CD14-positive monocyte (primary cell): ENCODE results near the gene CDH4. TPM values are rescaled to one million over a fixed set of nuclear protein-coding genes. Genes with fewer than 3 reads are reported as not detected.

Source experiments
- DNase-seq, 3 donors: peaks; one replicate each; pipeline ENCODE4 v3.0.0-alpha.2; 2011 to 2022
- H2AFZ ChIP-seq: 2 replicates; pipeline ENCODE4 v1.6.0; 2012; ENCODE audit warnings: mild to moderate bottlenecking, low read depth, low read length, inconsistent platforms; ENCODE audit not compliant: insufficient read depth, poor library complexity, severe bottlenecking
- H3K27ac ChIP-seq, 2 donors: 1 replicate in 1 of 2; 2 replicates in 1 of 2; pipeline ENCODE4 v1.5.1; 2012 to 2013; ENCODE audit warnings: low read length in 2 of 2, control low read depth in 1 of 2, inconsistent platforms in 1 of 2, low read depth in 1 of 2, mild to moderate bottlenecking in 1 of 2
- H3K27me3 ChIP-seq, 2 donors: one replicate each; pipeline versions ENCODE4 v1.6.0 to v1.6.1; 2011 to 2013; ENCODE audit warnings: low read length in 2 of 2; ENCODE audit not compliant: control insufficient read depth in 2 of 2, insufficient read depth in 2 of 2
- H3K36me3 ChIP-seq, 2 donors: replicated peaks in 1 of 2; 1 replicate in 1 of 2; 2 replicates in 1 of 2; pipeline versions ENCODE4 v1.5.1 to v1.6.1; 2012 to 2013; ENCODE audit warnings: low read length in 2 of 2, control low read depth in 1 of 2, inconsistent platforms in 1 of 2, mild to moderate bottlenecking in 1 of 2; ENCODE audit not compliant: insufficient read depth in 2 of 2, control insufficient read depth in 1 of 2
- H3K4me1 ChIP-seq, 2 donors: 1 replicate in 1 of 2; 2 replicates in 1 of 2; pipeline versions ENCODE4 v1.5.1 to v1.6.1; 2012 to 2013; ENCODE audit warnings: low read length in 2 of 2, control low read depth in 1 of 2, inconsistent platforms in 1 of 2, mild to moderate bottlenecking in 1 of 2, moderate library complexity in 1 of 2; ENCODE audit not compliant: insufficient read depth in 2 of 2, control insufficient read depth in 1 of 2
- H3K4me2 ChIP-seq: replicated peaks from 2 replicates; pipeline ENCODE3; 2012; ENCODE audit warnings: low read length, moderate library complexity, mild to moderate bottlenecking; ENCODE audit not compliant: poor library complexity, severe bottlenecking; ENCODE audit errors: extremely low read depth
- H3K4me3 ChIP-seq, 3 experiments: fragments of 200-600 bp in 1 of 3; sonication (generic) in 1 of 3; replicated peaks in 1 of 3; 1 replicate in 2 of 3; 2 replicates in 1 of 3; pipeline ENCODE4 v1.5.1; 2011 to 2013; ENCODE audit warnings: low read length in 3 of 3, mild to moderate bottlenecking in 3 of 3, control low read depth in 2 of 3, low read depth in 2 of 3, inconsistent platforms in 1 of 3, moderate library complexity in 1 of 3
- H3K79me2 ChIP-seq: 2 replicates; pipeline ENCODE4 v1.6.0; 2012; ENCODE audit warnings: mild to moderate bottlenecking, control low read depth, inconsistent platforms, low read length, moderate library complexity; ENCODE audit not compliant: insufficient read depth
- H3K9ac ChIP-seq: 2 replicates; pipeline ENCODE4 v1.6.0; 2017; ENCODE audit warnings: low read length, mild to moderate bottlenecking; ENCODE audit not compliant: insufficient read depth, poor library complexity, severe bottlenecking
- H3K9me3 ChIP-seq, 2 donors: replicated peaks in 1 of 2; 1 replicate in 1 of 2; 2 replicates in 1 of 2; pipeline versions ENCODE4 v1.5.1 to v1.6.1; 2012 to 2013; ENCODE audit warnings: low read length in 2 of 2, control low read depth in 1 of 2; ENCODE audit not compliant: control insufficient read depth in 1 of 2, insufficient read depth in 1 of 2
- H4K20me1 ChIP-seq: 2 replicates; pipeline ENCODE4 v1.6.0; 2012; ENCODE audit warnings: mild to moderate bottlenecking, low read length, control low read depth, moderate library complexity; ENCODE audit not compliant: insufficient read depth
- H3K27ac Mint-ChIP-seq, 7 donors: one replicate each; pipeline ENCODE4 v1.8.0; 2020; ENCODE audit warnings: mild to moderate bottlenecking in 7 of 7, mixed read lengths in 7 of 7, moderate library complexity in 6 of 7, inconsistent platforms in 2 of 7
- H3K27me3 Mint-ChIP-seq, 3 donors: one replicate each; pipeline ENCODE4 v1.8.0; 2021 to 2022; ENCODE audit warnings: low read depth in 3 of 3, mild to moderate bottlenecking in 3 of 3, mixed read lengths in 3 of 3, moderate library complexity in 3 of 3, inconsistent platforms in 1 of 3
- H3K36me3 Mint-ChIP-seq, 2 donors: one replicate each; pipeline ENCODE4 v1.8.0; 2020; ENCODE audit warnings: mixed read lengths in 2 of 2, inconsistent platforms in 1 of 2, mild to moderate bottlenecking in 1 of 2
- H3K4me1 Mint-ChIP-seq: one replicate; pipeline ENCODE4 v1.8.0; 2020; ENCODE audit warnings: mild to moderate bottlenecking, mixed read lengths
- H3K4me3 Mint-ChIP-seq, 2 donors: one replicate each; pipeline ENCODE4 v1.8.0; 2020; ENCODE audit warnings: mild to moderate bottlenecking in 2 of 2, mixed read lengths in 2 of 2, moderate library complexity in 1 of 2
- H3K9me3 Mint-ChIP-seq, 7 donors: one replicate each; pipeline ENCODE4 v1.8.0; 2020 to 2022; ENCODE audit warnings: mixed read lengths in 7 of 7, mild to moderate bottlenecking in 6 of 7, moderate library complexity in 6 of 7, inconsistent platforms in 2 of 7
- WGBS: methylation state at CpG from one replicate; pipeline ENCODE4 v1.1.5; 2013; ENCODE audit warnings: missing lambda C conversion rate; ENCODE audit not compliant: insufficient coverage; 5-methylcytosine and 5-hydroxymethylcytosine counted together
- intact Hi-C, 2 donors: fragments of 100-400 bp; cut with micrococcal nuclease; formaldehyde crosslinking; loops; one replicate each; pipeline versions ENCODE4 v1.15.0 to v1.15.1; 2023
- polyA plus RNA-seq, 3 donors: library from polyadenylated mRNA; depleted of rRNA in 1 of 3; unstranded in 2 of 3; stranded (reverse) in 1 of 3; fragments of 300-500 nt in 2 of 3; fragments of >200 nt in 1 of 3; fragmentation: Illumina TruSeq in 2 of 3; gene quantifications; 1 replicate in 2 of 3; 2 replicates in 1 of 3; pipeline ENCODE4 v1.2.3, GENCODE V29; 2012 to 2021
- TF ChIP-seq, protein P1 (sequence below): fragments of 200-600 bp; IDR thresholded peaks from one replicate; pipeline ENCODE4 v1.8.0; 2022; ENCODE audit warnings: antibody characterized with exemption, mild to moderate bottlenecking

The CDH4 gene
- polyA plus RNA-seq, 3 donors = not detected

DNA sequence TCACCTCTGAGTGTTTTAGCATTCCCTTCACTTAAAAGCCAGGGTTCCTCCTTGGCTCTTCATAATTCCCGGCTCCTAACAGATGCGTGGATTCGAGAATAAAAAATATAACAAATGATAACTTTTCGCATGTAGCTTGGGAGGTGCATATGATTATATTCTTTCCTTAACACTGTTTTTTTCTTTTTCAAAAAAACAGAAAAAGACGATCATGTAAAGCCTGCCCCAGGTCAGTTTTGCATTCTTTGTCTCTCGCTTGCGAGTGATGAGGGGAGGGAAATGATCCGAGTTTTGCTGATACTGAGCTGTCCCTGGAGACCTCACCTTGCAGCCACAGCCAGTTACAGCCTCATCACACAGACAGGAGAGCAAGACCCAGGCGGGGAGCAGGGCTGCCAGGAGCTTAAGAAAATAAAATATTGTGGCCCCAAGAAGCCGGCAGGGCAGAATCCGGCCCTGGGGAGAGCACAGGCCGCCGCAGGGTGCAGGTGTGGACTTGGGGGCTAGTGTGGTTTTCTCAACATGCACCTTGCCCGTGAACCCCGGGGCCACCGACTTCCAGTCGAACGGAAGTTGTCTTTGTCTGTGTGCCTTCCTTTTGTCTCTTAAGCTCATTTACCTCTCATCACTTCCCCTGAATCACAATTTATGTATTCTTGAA, 511.8 kb downstream of the CDH4 start:
- H3K9me3 Mint-ChIP-seq = peaks cover 0 to 45% (median 33%) of the 10 kb centered on the region in 7 donors
- peaks cover 0 to 3% (median 0%) of the 10 kb centered on the region in 3 donors for H3K27me3 Mint-ChIP-seq
- H3K36me3 Mint-ChIP-seq = no peaks in the 10 kb centered on the region
- no peak overlapping the region for H3K4me3 Mint-ChIP-seq
- TF ChIP-seq, protein P1, sequence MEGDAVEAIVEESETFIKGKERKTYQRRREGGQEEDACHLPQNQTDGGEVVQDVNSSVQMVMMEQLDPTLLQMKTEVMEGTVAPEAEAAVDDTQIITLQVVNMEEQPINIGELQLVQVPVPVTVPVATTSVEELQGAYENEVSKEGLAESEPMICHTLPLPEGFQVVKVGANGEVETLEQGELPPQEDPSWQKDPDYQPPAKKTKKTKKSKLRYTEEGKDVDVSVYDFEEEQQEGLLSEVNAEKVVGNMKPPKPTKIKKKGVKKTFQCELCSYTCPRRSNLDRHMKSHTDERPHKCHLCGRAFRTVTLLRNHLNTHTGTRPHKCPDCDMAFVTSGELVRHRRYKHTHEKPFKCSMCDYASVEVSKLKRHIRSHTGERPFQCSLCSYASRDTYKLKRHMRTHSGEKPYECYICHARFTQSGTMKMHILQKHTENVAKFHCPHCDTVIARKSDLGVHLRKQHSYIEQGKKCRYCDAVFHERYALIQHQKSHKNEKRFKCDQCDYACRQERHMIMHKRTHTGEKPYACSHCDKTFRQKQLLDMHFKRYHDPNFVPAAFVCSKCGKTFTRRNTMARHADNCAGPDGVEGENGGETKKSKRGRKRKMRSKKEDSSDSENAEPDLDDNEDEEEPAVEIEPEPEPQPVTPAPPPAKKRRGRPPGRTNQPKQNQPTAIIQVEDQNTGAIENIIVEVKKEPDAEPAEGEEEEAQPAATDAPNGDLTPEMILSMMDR = no peak
- no peaks in the 10 kb centered on the region for H3K27me3 ChIP-seq
- no peaks in the 10 kb centered on the region for H4K20me1 ChIP-seq
- no peak for DNase-seq
- H3K4me1 Mint-ChIP-seq = no peaks in the 10 kb centered on the region
- H3K4me1 ChIP-seq = no peaks in the 10 kb centered on the region
- no peaks in the 10 kb centered on the region for H3K36me3 ChIP-seq
- H3K27ac Mint-ChIP-seq = no peak overlapping the region
- H3K4me3 ChIP-seq = no peak overlapping the region
- H3K9ac ChIP-seq = no peak overlapping the region
- no peak overlapping the region for H3K4me2 ChIP-seq
- WGBS = no CpG with 5 or more reads among the region's 18 CpGs
- H3K27ac ChIP-seq = no peak overlapping the region
- intact Hi-C loops = no loop called here
- no peaks in the 10 kb centered on the region for H3K79me2 ChIP-seq
- no peak overlapping the region for H2AFZ ChIP-seq
- H3K9me3 ChIP-seq = peaks cover 7 to 93% of the 10 kb centered on the region in 2 donors

DNA sequence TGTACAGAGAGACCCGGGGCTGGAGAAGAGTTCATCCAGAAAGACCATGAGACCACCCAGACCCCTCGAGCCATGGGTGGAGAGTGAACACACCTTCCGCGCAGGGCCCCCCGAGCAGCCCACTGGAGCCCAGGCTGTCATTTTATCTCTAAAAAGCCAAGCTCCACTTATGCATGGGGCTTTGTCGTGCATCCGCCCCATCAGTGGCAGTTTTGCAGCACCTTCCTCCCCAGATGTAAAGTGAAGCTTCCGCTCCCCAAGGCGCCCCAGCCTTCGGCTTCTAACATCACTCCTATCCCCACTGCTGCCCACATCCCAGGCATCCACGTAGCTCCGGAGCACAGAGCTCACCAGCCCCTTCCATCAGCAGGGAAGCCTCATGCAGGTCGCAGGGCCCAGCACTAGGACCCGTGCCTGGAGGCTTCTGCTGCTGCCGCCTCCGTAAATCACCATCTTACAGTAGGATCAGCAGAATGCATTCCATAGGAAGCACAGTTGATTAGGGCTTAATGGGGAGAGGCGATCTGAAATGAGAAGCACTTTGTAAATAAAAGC, 512.5 kb downstream of the CDH4 start:
- H3K79me2 ChIP-seq = no peaks in the 10 kb centered on the region
- intact Hi-C loops = no loop called here
- Mint-ChIP-seq H3K4me1 (no peaks in the 10 kb centered on the region), H3K4me3 (no peak overlapping the region), H3K36me3 (no peaks in the 10 kb centered on the region), H3K27ac (peak overlapping the region in 1 of 7 donors; percentile 33), H3K9me3 (peaks cover 0 to 46% (median 33%) of the 10 kb centered on the region in 7 donors), H3K27me3 (peaks cover 0 to 4% (median 0%) of the 10 kb centered on the region in 3 donors)
- 84% methylated on average over 15 of the region's 17 CpGs for WGBS
- H3K27me3 ChIP-seq = no peaks in the 10 kb centered on the region
- H3K36me3 ChIP-seq = no peaks in the 10 kb centered on the region
- no peak overlapping the region for H2AFZ ChIP-seq
- TF ChIP-seq, protein P1 = no peak
- H3K9me3 ChIP-seq = peaks cover 7 to 93% of the 10 kb centered on the region in 2 donors
- no peaks in the 10 kb centered on the region for H4K20me1 ChIP-seq
- DNase-seq = no peak
- no peak overlapping the region for H3K4me2 ChIP-seq
- H3K9ac ChIP-seq = no peak overlapping the region
- H3K27ac ChIP-seq = no peak overlapping the region
- H3K4me3 ChIP-seq = no peak overlapping the region
- H3K4me1 ChIP-seq = no peaks in the 10 kb centered on the region
